Neural cell (in vitro differentiated cells): Measurements from ENCODE around the gene BTG2. TPM values are rescaled to one million over a fixed set of nuclear protein-coding genes. Genes with fewer than 3 reads are reported as not detected.

ENCODE experiments used
- H2AFZ ChIP-seq: fragments of 200-600, 300-800 bp; sonication (generic), shearing (Covaris generic); 2 replicates; pipeline ENCODE4 v1.6.0; 2014; ENCODE audit warnings: low read depth, mild to moderate bottlenecking, antibody characterized with exemption, low read length, moderate library complexity
- H3F3A ChIP-seq: fragments of 200-600 bp; shearing (Covaris generic); 2 replicates; pipeline ENCODE4 v1.6.1; 2016; ENCODE audit warnings: mild to moderate bottlenecking, moderate library complexity, mixed read lengths, antibody characterized with exemption, low read length; ENCODE audit not compliant: insufficient read depth, poor library complexity, severe bottlenecking
- H3K27ac ChIP-seq: fragments of 200-600, 300-800 bp; sonication (generic), shearing (Covaris generic); 2 replicates; pipeline ENCODE4 v1.5.1; 2014; ENCODE audit warnings: mild to moderate bottlenecking, low read length, moderate library complexity
- H3K27me3 ChIP-seq: fragments of 300-800, 200-600 bp; sonication (generic), shearing (Covaris generic); 2 replicates; pipeline ENCODE4 v1.6.0; 2014; ENCODE audit warnings: mild to moderate bottlenecking, low read depth, low read length, moderate library complexity; ENCODE audit not compliant: insufficient read depth
- H3K36me3 ChIP-seq: fragments of 300-800, 200-600 bp; sonication (generic), shearing (Covaris generic); 2 replicates; pipeline ENCODE4 v1.5.1; 2014; ENCODE audit warnings: mild to moderate bottlenecking, antibody characterized with exemption, low read length, moderate library complexity; ENCODE audit not compliant: insufficient read depth
- H3K4me2 ChIP-seq: fragments of 300-800, 200-600 bp; sonication (generic), shearing (Covaris generic); 2 replicates; pipeline ENCODE4 v1.6.0; 2014; ENCODE audit warnings: mild to moderate bottlenecking, low read length
- H3K4me3 ChIP-seq: fragments of 300-800, 200-600 bp; sonication (generic), shearing (Covaris generic); 2 replicates; pipeline ENCODE4 v1.5.1; 2014; ENCODE audit warnings: mild to moderate bottlenecking, low read length, moderate library complexity
- H3K79me2 ChIP-seq: fragments of 200-600 bp; shearing (Covaris generic); replicated peaks from 2 replicates; pipeline ENCODE4 v1.6.0; 2014; ENCODE audit warnings: mild to moderate bottlenecking, low read length, moderate library complexity; ENCODE audit not compliant: insufficient read depth
- H3K9ac ChIP-seq: fragments of 300-800, 200-600 bp; sonication (generic), shearing (Covaris generic); 2 replicates; pipeline ENCODE4 v1.6.1; 2016; ENCODE audit warnings: mild to moderate bottlenecking, low read length, mixed read lengths
- H3K9me2 ChIP-seq: fragments of 200-600 bp; shearing (Covaris generic); 2 replicates; pipeline ENCODE4 v1.6.1; 2016; ENCODE audit warnings: mild to moderate bottlenecking, low read length, mixed read lengths; ENCODE audit not compliant: insufficient read depth
- H3K9me3 ChIP-seq: fragments of 200-600, 300-800 bp; sonication (generic), shearing (Covaris generic); 2 replicates; pipeline ENCODE4 v1.6.1; 2016; ENCODE audit warnings: mild to moderate bottlenecking, mixed run types, low read length, moderate library complexity, mixed read lengths
- H4K20me1 ChIP-seq: fragments of 200-600 bp; shearing (Covaris generic); 2 replicates; pipeline ENCODE4 v1.6.1; 2016; ENCODE audit warnings: mild to moderate bottlenecking, mixed run types; ENCODE audit not compliant: insufficient read depth
- CTCF ChIP-seq: fragments of 450-650 bp; IDR thresholded peaks from 2 replicates; pipeline ENCODE4 v1.5.1; 2014; ENCODE audit warnings: antibody characterized with exemption, mild to moderate bottlenecking, moderate library complexity; ENCODE audit not compliant: poor library complexity, severe bottlenecking
- EP300 ChIP-seq: fragments of 450-650 bp; conservative IDR thresholded peaks from 2 replicates; pipeline ENCODE4 v1.6.1; 2014; ENCODE audit warnings: antibody characterized with exemption, mild to moderate bottlenecking, moderate library complexity; ENCODE audit not compliant: poor library complexity, severe bottlenecking
- EZH2 ChIP-seq: fragments of 200-600, 300-800 bp; shearing (Covaris generic), sonication (generic); IDR thresholded peaks from 2 replicates; pipeline ENCODE4 v1.6.1; 2014; ENCODE audit warnings: antibody characterized with exemption, low read length, borderline replicate concordance, mild to moderate bottlenecking; ENCODE audit not compliant: insufficient read depth, poor library complexity, severe bottlenecking
- MXI1 ChIP-seq: fragments of 450-650 bp; conservative IDR thresholded peaks from 2 replicates; pipeline ENCODE4 v1.6.1; 2014; ENCODE audit warnings: antibody characterized with exemption, mild to moderate bottlenecking; ENCODE audit not compliant: poor library complexity, severe bottlenecking
- POLR2AphosphoS5 ChIP-seq: IDR thresholded peaks from 2 replicates; pipeline ENCODE4 v1.6.1; 2012
- RAD21 ChIP-seq: fragments of 450-650 bp; conservative IDR thresholded peaks from 2 replicates; pipeline ENCODE4 v1.6.1; 2014; ENCODE audit warnings: antibody characterized with exemption, mild to moderate bottlenecking, moderate library complexity
- REST ChIP-seq: IDR thresholded peaks from 2 replicates; pipeline ENCODE4 v1.6.1; 2012; ENCODE audit warnings: borderline replicate concordance
- SMC3 ChIP-seq: fragments of 450-650 bp; conservative IDR thresholded peaks from 2 replicates; pipeline ENCODE4 v1.6.1; 2014; ENCODE audit warnings: antibody characterized with exemption, mild to moderate bottlenecking, moderate library complexity; ENCODE audit not compliant: poor library complexity
- TAF1 ChIP-seq: IDR thresholded peaks from 2 replicates; pipeline ENCODE4 v1.6.1; 2012; ENCODE audit warnings: low read depth
- polyA plus RNA-seq: library from polyadenylated mRNA; depleted of rRNA; stranded (reverse); fragments of >200 nt; gene quantifications from 2 replicates; pipeline ENCODE4 v1.2.3, GENCODE V29; 2014

BTG2 gene
- polyA plus RNA-seq, 1 donor from 2014 or later: 4.1 TPM

- H3K4me3 ChIP-seq: peak overlapping the region; percentile 43
These were observed 15.4 kb upstream of the BTG2 start for GRCh38 chr1:203289982-203290260.

GRCh38 chr1:203290261-203291089 is 14.8 kb upstream of the BTG2 start:
- Histone ChIP-seq H3K9ac (peak overlapping the region; percentile 60), H3K9me2 (no peaks in the 10 kb centered on the region), H3K4me2 (no peak overlapping the region), H3K36me3 (no peaks in the 10 kb centered on the region), H3K9me3 (no peaks in the 10 kb centered on the region), H2AFZ (no peak overlapping the region), H3K27ac (peak overlapping the region; percentile 38), H3F3A (no peaks in the 10 kb centered on the region), H3K27me3 (no peaks in the 10 kb centered on the region), H3K4me3 (peak overlapping the region; percentile 43), H4K20me1 (no peaks in the 10 kb centered on the region), H3K79me2 (no peaks in the 10 kb centered on the region)
- TF ChIP-seq POLR2AphosphoS5 (peak; percentile 39), MXI1 (no peak), RAD21 (no peak), EP300 (peak; percentile 66), REST (no peak), SMC3 (no peak), TAF1 (no peak), EZH2 (no peak), CTCF (no peak)

More at GRCh38 chr1:203289982-203290260, 15.4 kb upstream of the BTG2 start:
- H3K9me3 ChIP-seq: no peaks in the 10 kb centered on the region
- no peaks in the 10 kb centered on the region for H3K36me3 ChIP-seq
- H4K20me1 ChIP-seq: no peaks in the 10 kb centered on the region
- TF ChIP-seq EP300: no peak
- peak; percentile 16 for TF ChIP-seq TAF1
- no peak overlapping the region for H2AFZ ChIP-seq
- no peaks in the 10 kb centered on the region for H3F3A ChIP-seq
- H3K27ac ChIP-seq: peak overlapping the region; percentile 38
- H3K4me2 ChIP-seq: no peak overlapping the region
- no peaks in the 10 kb centered on the region for H3K79me2 ChIP-seq
- H3K9me2 ChIP-seq: no peaks in the 10 kb centered on the region
- H3K9ac ChIP-seq: peak overlapping the region; percentile 60
- H3K27me3 ChIP-seq: no peaks in the 10 kb centered on the region
